ENCODE data around the gene PNMA1.
A peak's percentile ranks its signal among the peaks of the same experiment; 100 is the strongest.

PNMA1 gene

GRCh38 chr14:73736842-73737241 lies 22.7 kb upstream of the PNMA1 start:
- no peak for DNase-seq (ENCODE audit: low read depth)

- DNase-seq (ENCODE audit: low read depth): no peak
Measured at GRCh38 chr14:73732006-73732405, 17.8 kb upstream of the PNMA1 start.

GRCh38 chr14:73731111-73731510 lies 16.9 kb upstream of the PNMA1 start:
- no peak for DNase-seq (ENCODE audit: low read depth)

- no peak for DNase-seq (ENCODE audit: low read depth)
Measured at GRCh38 chr14:73729556-73730265, 15.5 kb upstream of the PNMA1 start.

GRCh38 chr14:73728717-73729330 lies 14.6 kb upstream of the PNMA1 start:
- DNase-seq (ENCODE audit: low read depth): peak; percentile 77

GRCh38 chr14:73727166-73727565 lies 13.0 kb upstream of the PNMA1 start:
- DNase-seq (ENCODE audit: low read depth): no peak

GRCh38 chr14:73726025-73726961 lies 12.1 kb upstream of the PNMA1 start:
- DNase-seq (ENCODE audit: low read depth): no peak

GRCh38 chr14:73725116-73726024 lies 11.2 kb upstream of the PNMA1 start:
- DNase-seq (ENCODE audit: low read depth): no peak

- no peak for DNase-seq (ENCODE audit: low read depth)
Measured at GRCh38 chr14:73724696-73725095, 10.5 kb upstream of the PNMA1 start.

- no peak for DNase-seq (ENCODE audit: low read depth)
Measured at GRCh38 chr14:73723797-73724661, 9.8 kb upstream of the PNMA1 start.

GRCh38 chr14:73723406-73723796 lies 9.2 kb upstream of the PNMA1 start:
- DNase-seq (ENCODE audit: low read depth): no peak

GRCh38 chr14:73722581-73722980 lies 8.4 kb upstream of the PNMA1 start:
- no peak for DNase-seq (ENCODE audit: low read depth)

GRCh38 chr14:73721101-73721821 lies 7.1 kb upstream of the PNMA1 start:
- no peak for DNase-seq (ENCODE audit: low read depth)

GRCh38 chr14:73720636-73721035 lies 6.5 kb upstream of the PNMA1 start:
- DNase-seq (ENCODE audit: low read depth): no peak

GRCh38 chr14:73719791-73720190 lies 5.6 kb upstream of the PNMA1 start:
- no peak for DNase-seq (ENCODE audit: low read depth)

- DNase-seq (ENCODE audit: low read depth): no peak
Measured at GRCh38 chr14:73719361-73719760, 5.2 kb upstream of the PNMA1 start.

GRCh38 chr14:73718418-73719251 lies 4.5 kb upstream of the PNMA1 start:
- DNase-seq (ENCODE audit: low read depth): no peak

- DNase-seq (ENCODE audit: low read depth): no peak
Measured at GRCh38 chr14:73717711-73718417, 3.7 kb upstream of the PNMA1 start.

- DNase-seq (ENCODE audit: low read depth): no peak
Measured at GRCh38 chr14:73717266-73717665, 3.1 kb upstream of the PNMA1 start.
